ENCODE measurements around the gene PALLD.

Gene PALLD

GRCh38 chr4:168623011-168623410, 126.2 kb downstream of the PALLD start:
- DNase-seq (ENCODE audit: low read depth), result no peak

GRCh38 chr4:168623484-168623883, 126.6 kb downstream of the PALLD start:
- DNase-seq (ENCODE audit: low read depth), result no peak

GRCh38 chr4:168628251-168628650, 131.4 kb downstream of the PALLD start:
- DNase-seq (ENCODE audit: low read depth), result no peak

GRCh38 chr4:168629566-168629965, 132.7 kb downstream of the PALLD start:
- no peak for DNase-seq (ENCODE audit: low read depth)

- peak; percentile 68 for DNase-seq (ENCODE audit: low read depth)
Measured at GRCh38 chr4:168630445-168631187, 133.8 kb downstream of the PALLD start.

GRCh38 chr4:168631241-168632162, 134.7 kb downstream of the PALLD start:
- DNase-seq (ENCODE audit: low read depth), result no peak

- DNase-seq (ENCODE audit: low read depth), result no peak
Measured at GRCh38 chr4:168632301-168632725, 135.5 kb downstream of the PALLD start.

GRCh38 chr4:168633064-168633463, 136.2 kb downstream of the PALLD start:
- DNase-seq (ENCODE audit: low read depth), result no peak

GRCh38 chr4:168633496-168633895, 136.6 kb downstream of the PALLD start:
- DNase-seq (ENCODE audit: low read depth), result no peak

- peak; percentile 73 for DNase-seq (ENCODE audit: low read depth)
Measured at GRCh38 chr4:168634276-168634802, 137.5 kb downstream of the PALLD start.

GRCh38 chr4:168636040-168636439, 139.2 kb downstream of the PALLD start:
- no peak for DNase-seq (ENCODE audit: low read depth)

- DNase-seq (ENCODE audit: low read depth), result peak; percentile 63
Measured at GRCh38 chr4:168636506-168637196, 139.8 kb downstream of the PALLD start.

GRCh38 chr4:168637872-168638756, 141.3 kb downstream of the PALLD start:
- no peak for DNase-seq (ENCODE audit: low read depth)

GRCh38 chr4:168639914-168640313, 143.1 kb downstream of the PALLD start:
- no peak for DNase-seq (ENCODE audit: low read depth)

GRCh38 chr4:168641811-168642140, 144.9 kb downstream of the PALLD start:
- DNase-seq (ENCODE audit: low read depth), result no peak

- DNase-seq (ENCODE audit: low read depth), result no peak
Measured at GRCh38 chr4:168642591-168642990, 145.7 kb downstream of the PALLD start.

GRCh38 chr4:168643111-168643795, 146.4 kb downstream of the PALLD start:
- DNase-seq (ENCODE audit: low read depth), result no peak

GRCh38 chr4:168643796-168644159, 146.9 kb downstream of the PALLD start:
- DNase-seq (ENCODE audit: low read depth), result no peak

GRCh38 chr4:168646001-168646768, 149.3 kb downstream of the PALLD start:
- DNase-seq (ENCODE audit: low read depth), result no peak
